Liver (tissue), 9 donors: ENCODE data around the gene MOB3B. TPM values are rescaled to one million over a fixed set of nuclear protein-coding genes. Genes with fewer than 3 reads are reported as not detected.

Experiments
- DNase-seq: peaks from one replicate; pipeline ENCODE4 v3.0.0-alpha.2; 2017; ENCODE audit warnings: low spot score
- H3K27ac ChIP-seq, 2 donors: one replicate each; pipeline ENCODE4 v1.7.0; 2013; ENCODE audit warnings: inconsistent platforms in 2 of 2, low read length in 2 of 2, control low read depth in 1 of 2, low read depth in 1 of 2, mild to moderate bottlenecking in 1 of 2
- H3K27me3 ChIP-seq, 4 donors: one replicate each; pipeline versions ENCODE4 v1.6.1 to v1.7.0; 2013; ENCODE audit warnings: low read length in 3 of 4, inconsistent platforms in 1 of 4, mild to moderate bottlenecking in 1 of 4, moderate library complexity in 1 of 4; ENCODE audit not compliant: control insufficient read depth in 4 of 4, insufficient read depth in 4 of 4
- H3K36me3 ChIP-seq, 4 donors: one replicate each; pipeline versions ENCODE4 v1.6.1 to v1.7.0; 2013; ENCODE audit warnings: low read length in 3 of 4, mild to moderate bottlenecking in 3 of 4, low read depth in 1 of 4, moderate library complexity in 1 of 4; ENCODE audit not compliant: control insufficient read depth in 4 of 4, insufficient read depth in 3 of 4
- H3K4me1 ChIP-seq, 4 donors: one replicate each; pipeline versions ENCODE4 v1.6.1 to v1.7.0; 2013; ENCODE audit warnings: low read length in 3 of 4, mild to moderate bottlenecking in 3 of 4, moderate library complexity in 1 of 4; ENCODE audit not compliant: control insufficient read depth in 4 of 4, insufficient read depth in 4 of 4
- H3K4me3 ChIP-seq, 3 donors: one replicate each; pipeline versions ENCODE4 v1.6.1 to v1.7.0; 2013; ENCODE audit warnings: low read length in 3 of 3, control low read depth in 1 of 3, low read depth in 1 of 3, mild to moderate bottlenecking in 1 of 3
- H3K9ac ChIP-seq, 2 donors: one replicate each; pipeline ENCODE4 v1.7.0; 2013; ENCODE audit warnings: low read length in 2 of 2, mild to moderate bottlenecking in 2 of 2, moderate library complexity in 2 of 2, control low read depth in 1 of 2, low read depth in 1 of 2
- H3K9me3 ChIP-seq, 4 donors: one replicate each; pipeline versions ENCODE4 v1.6.1 to v1.7.0; 2013; ENCODE audit warnings: low read length in 3 of 4; ENCODE audit not compliant: control insufficient read depth in 4 of 4
- ATF3 ChIP-seq: IDR thresholded peaks from 2 replicates; pipeline ENCODE4 v1.6.1; 2016; ENCODE audit warnings: antibody characterized with exemption
- CTCF ChIP-seq: fragments of 150-350 bp; IDR thresholded peaks from 2 replicates; pipeline ENCODE4 v1.5.1; 2017; ENCODE audit warnings: improper control_type of control experiment, low read depth, low read length; ENCODE audit not compliant: missing input control
- EGR1 ChIP-seq, 2 donors: IDR thresholded peaks; 2 replicates each; pipeline ENCODE4 v1.6.1; 2016 to 2018; ENCODE audit warnings: antibody characterized with exemption in 2 of 2, low read depth in 2 of 2
- FOXA1 ChIP-seq: IDR thresholded peaks from 2 replicates; pipeline ENCODE4 v1.6.1; 2016; ENCODE audit warnings: antibody characterized with exemption
- FOXA2 ChIP-seq: IDR thresholded peaks from 2 replicates; pipeline ENCODE4 v1.6.1; 2016; ENCODE audit warnings: antibody characterized with exemption
- GABPA ChIP-seq, 2 donors: IDR thresholded peaks in 1 of 2; conservative IDR thresholded peaks in 1 of 2; 2 replicates each; pipeline ENCODE4 v1.6.1; 2016; ENCODE audit warnings: antibody characterized with exemption in 2 of 2, mild to moderate bottlenecking in 1 of 2, moderate library complexity in 1 of 2
- HNF4A ChIP-seq, 2 donors: conservative IDR thresholded peaks; 2 replicates each; pipeline ENCODE4 v1.6.1; 2016; ENCODE audit warnings: antibody characterized with exemption in 2 of 2, mild to moderate bottlenecking in 2 of 2
- HNF4G ChIP-seq: IDR thresholded peaks from 2 replicates; pipeline ENCODE4 v1.6.1; 2016; ENCODE audit warnings: antibody characterized with exemption
- JUND ChIP-seq, 2 donors: IDR thresholded peaks; 2 replicates each; pipeline ENCODE4 v1.6.1; 2016; ENCODE audit warnings: antibody characterized with exemption in 2 of 2
- MAX ChIP-seq: IDR thresholded peaks from 2 replicates; pipeline ENCODE4 v1.6.1; 2016; ENCODE audit warnings: antibody characterized with exemption
- NR2F2 ChIP-seq: IDR thresholded peaks from 2 replicates; pipeline ENCODE4 v1.6.1; 2016; ENCODE audit warnings: antibody characterized with exemption
- RAD21 ChIP-seq, 2 donors: IDR thresholded peaks; 2 replicates each; pipeline ENCODE4 v1.6.1; 2016; ENCODE audit warnings: antibody characterized with exemption in 2 of 2, mild to moderate bottlenecking in 2 of 2
- REST ChIP-seq: IDR thresholded peaks from 2 replicates; pipeline ENCODE4 v1.6.1; 2016; ENCODE audit warnings: antibody characterized with exemption, mild to moderate bottlenecking
- RXRA ChIP-seq, 2 donors: IDR thresholded peaks; 2 replicates each; pipeline ENCODE4 v1.6.1; 2017 to 2018; ENCODE audit warnings: antibody characterized with exemption in 2 of 2, mild to moderate bottlenecking in 1 of 2
- SP1 ChIP-seq: IDR thresholded peaks from 2 replicates; pipeline ENCODE4 v1.6.1; 2018; ENCODE audit warnings: antibody characterized with exemption, mild to moderate bottlenecking
- TAF1 ChIP-seq: conservative IDR thresholded peaks from 2 replicates; pipeline ENCODE4 v1.6.1; 2016; ENCODE audit warnings: antibody characterized with exemption, mild to moderate bottlenecking
- YY1 ChIP-seq: IDR thresholded peaks from 2 replicates; pipeline ENCODE4 v1.6.1; 2016; ENCODE audit warnings: antibody characterized with exemption, mild to moderate bottlenecking
- ZBTB33 ChIP-seq: IDR thresholded peaks from 2 replicates; pipeline ENCODE4 v1.6.1; 2016; ENCODE audit warnings: antibody characterized with exemption
- WGBS: extraction: QIAGEN DNeasy Blood & Tissue Kit; methylation state at CpG from one replicate; pipeline ENCODE4 v1.1.7; 2013; 5-methylcytosine and 5-hydroxymethylcytosine counted together
- polyA plus RNA-seq, 2 donors: library from polyadenylated mRNA; stranded (reverse) in 1 of 2; unstranded in 1 of 2; fragments of 200-250 nt in 1 of 2; fragments of >200 nt in 1 of 2; fragmentation: Nextera tagmentation in 1 of 2; extraction: Ambion mirVana in 1 of 2; gene quantifications; one replicate each; pipeline versions ENCODE4 v1.2.1 to v1.2.3, GENCODE V29; 2013 to 2015
- total RNA-seq, 2 donors: library from RNA; depleted of rRNA; stranded (reverse); fragments of >200 nt; gene quantifications; one replicate each; pipeline ENCODE4 v1.2.3, GENCODE V29; 2014
- donor health status: healthy.
- donor health status: healthy.
- donor health status: healthy.
- donor health status: healthy.
- donor health status: healthy.

Gene MOB3B
- total and polyA plus RNA-seq, 4 donors: 0.36 to 1.1 (median 0.76) TPM

- Histone ChIP-seq H3K9ac (no peak overlapping the region), H3K27ac (no peak overlapping the region), H3K36me3 (no peaks in the 10 kb centered on the region), H3K4me1 (no peaks in the 10 kb centered on the region), H3K4me3 (no peak overlapping the region), H3K27me3 (no peaks in the 10 kb centered on the region), H3K9me3 (no peaks in the 10 kb centered on the region)
- WGBS: 63% methylated on average over 5 of the region's 5 CpGs
- no peak for DNase-seq
- TF ChIP-seq EGR1 (IDR thresholded peaks at IDR 0.05; ENCODE audit: low read depth in 2 of 2) (no peak), SP1 (no peak), MAX (no peak), FOXA2 (no peak), FOXA1 (no peak), RXRA (IDR thresholded peaks at IDR 0.05) (no peak), TAF1 (no peak), RAD21 (IDR thresholded peaks at IDR 0.05) (no peak), HNF4G (no peak), ATF3 (no peak), CTCF (no peak), JUND (IDR thresholded peaks at IDR 0.05) (no peak), REST (no peak), GABPA (IDR thresholded peaks at IDR 0.05 in 1 of 2, conservative IDR thresholded peaks at IDR 0.05 in 1 of 2) (no peak), YY1 (no peak), HNF4A (conservative IDR thresholded peaks at IDR 0.05) (no peak), NR2F2 (no peak)
Measured at GRCh38 chr9:27487128-27487640, 42.4 kb downstream of the MOB3B start.

GRCh38 chr9:27485158-27485557 is 44.5 kb downstream of the MOB3B start:
- Histone ChIP-seq H3K27ac (no peak overlapping the region), H3K9me3 (no peaks in the 10 kb centered on the region), H3K4me3 (no peak overlapping the region), H3K36me3 (no peaks in the 10 kb centered on the region), H3K27me3 (no peaks in the 10 kb centered on the region), H3K4me1 (no peaks in the 10 kb centered on the region), H3K9ac (no peak overlapping the region)
- TF ChIP-seq REST (no peak), ZBTB33 (no peak)
- 97% methylated on average over 1 of the region's 1 CpG for WGBS
- DNase-seq: no peak
